HCT116 (cell line): ENCODE measurements around the gene NPLOC4. TPM values are rescaled to one million over a fixed set of nuclear protein-coding genes. Genes with fewer than 3 reads are reported as not detected.

Source experiments
- ATAC-seq: fragments of 200-7000 bp; cut with Tn5 transposase; 2 replicates; pipeline ENCODE4 v1.9.1; 2020; ENCODE audit warnings: mild to moderate bottlenecking, moderate library complexity
- BruUV-seq: library from RNA; stranded (reverse); fragments of 400-500 nt; replicated peaks from 2 replicates; lab custom pipeline; 2021; lab: Mats Ljungman, UMichigan
- CTCF ChIA-PET: fragments of 300-600 bp; sonication (Branson Sonifier 250); formaldehyde crosslinking; loops from one replicate; lab custom pipeline; 2021; ENCODE audit warnings: antibody characterized with exemption; lab: Charles Lee
- POLR2A ChIA-PET: fragments of 300-600, 350-600 bp; sonication (Branson Sonifier 250); formaldehyde crosslinking; loops from one replicate; lab custom pipeline; 2021; ENCODE audit warnings: antibody characterized with exemption; lab: Charles Lee
- RAD21 ChIA-PET, 2 experiments: fragments of 300-600 bp; sonication (Branson Sonifier 250); formaldehyde crosslinking; loops; one replicate each; lab custom pipeline; 2023; ENCODE audit warnings: low total read pairs in 2 of 2; ENCODE audit not compliant: uncharacterized antibody in 2 of 2, unreplicated experiment in 2 of 2, low non-redundant PET in 1 of 2; lab: Charles Lee
- DNase-seq: peaks from one replicate; pipeline ENCODE4 v3.0.0-alpha.2; 2010; ENCODE audit warnings: low read depth, low spot score
- H2AFZ ChIP-seq: fragments of 200-600 bp; shearing (Covaris generic), sonication (generic); 2 replicates; pipeline ENCODE4 v1.6.1; 2017; ENCODE audit warnings: low read depth, mixed run types, mixed read lengths, antibody characterized with exemption, low read length; ENCODE audit not compliant: poor library complexity, severe bottlenecking
- H3K27ac ChIP-seq: 2 replicates; pipeline ENCODE4 v1.5.1; 2012; ENCODE audit warnings: low read depth, low read length
- H3K27me3 ChIP-seq: fragments of 200-600 bp; sonication (generic); 2 replicates; pipeline ENCODE4 v1.6.1; 2016; ENCODE audit warnings: mixed run types, low read length, mixed read lengths; ENCODE audit not compliant: insufficient read depth
- H3K36me3 ChIP-seq, 2 experiments: fragments of 200-500 bp in 1 of 2; fragments of 200-600 bp in 1 of 2; sonication (Bioruptor generic) in 1 of 2; sonication (generic) in 1 of 2; 2 replicates each; pipeline versions ENCODE4 v1.5.1 to v1.6.1; 2014 to 2016; ENCODE audit warnings: low read length in 2 of 2, inconsistent platforms in 1 of 2, mixed read lengths in 1 of 2, mixed run types in 1 of 2; ENCODE audit not compliant: insufficient read depth in 2 of 2, control insufficient read depth in 1 of 2
- H3K4me1 ChIP-seq, 2 experiments: fragments of 200-600 bp in 1 of 2; sonication (generic) in 1 of 2; 2 replicates each; pipeline versions ENCODE4 v1.5.1 to v1.6.1; 2012 to 2017; ENCODE audit warnings: low read length in 2 of 2, inconsistent platforms in 1 of 2, mild to moderate bottlenecking in 1 of 2, mixed read lengths in 1 of 2, mixed run types in 1 of 2, moderate library complexity in 1 of 2; ENCODE audit not compliant: insufficient read depth in 2 of 2, control insufficient read depth in 1 of 2
- H3K4me2 ChIP-seq: fragments of 200-600 bp; sonication (generic); 2 replicates; pipeline ENCODE4 v1.6.1; 2017; ENCODE audit warnings: mixed run types, low read length, mixed read lengths
- H3K4me3 ChIP-seq, 2 experiments: fragments of 200-600 bp in 1 of 2; sonication (generic) in 1 of 2; replicated peaks in 1 of 2; 2 replicates each; pipeline ENCODE4 v1.5.1; 2011 to 2016; ENCODE audit warnings: low read length in 2 of 2, control low read depth in 1 of 2, low read depth in 1 of 2, mild to moderate bottlenecking in 1 of 2, mixed read lengths in 1 of 2, mixed run types in 1 of 2
- H3K79me2 ChIP-seq: fragments of 200-600 bp; sonication (generic); 2 replicates; pipeline ENCODE4 v1.6.1; 2017; ENCODE audit warnings: mild to moderate bottlenecking, mixed run types, low read length, moderate library complexity, mixed read lengths; ENCODE audit not compliant: insufficient read depth
- H3K9ac ChIP-seq: fragments of 200-600 bp; sonication (generic); 2 replicates; pipeline ENCODE4 v1.6.1; 2016; ENCODE audit warnings: low read length, mixed read lengths
- H3K9me2 ChIP-seq: fragments of 200-600 bp; sonication (generic), shearing (Covaris generic); 2 replicates; pipeline ENCODE4 v1.6.1; 2017; ENCODE audit warnings: mixed run types, mild to moderate bottlenecking, moderate library complexity; ENCODE audit not compliant: insufficient read depth
- H3K9me3 ChIP-seq, 2 experiments: fragments of 200-500 bp in 1 of 2; fragments of 200-600 bp in 1 of 2; sonication (Bioruptor generic) in 1 of 2; sonication (generic) in 1 of 2; 2 replicates each; pipeline ENCODE4 v1.6.1; 2014 to 2017; ENCODE audit warnings: low read length in 2 of 2, mixed read lengths in 2 of 2, inconsistent platforms in 1 of 2, low read depth in 1 of 2, mild to moderate bottlenecking in 1 of 2, mixed run types in 1 of 2, moderate library complexity in 1 of 2; ENCODE audit not compliant: control insufficient read depth in 1 of 2, insufficient read depth in 1 of 2
- H4K20me1 ChIP-seq: fragments of 200-600 bp; sonication (generic), shearing (Covaris generic); 2 replicates; pipeline ENCODE4 v1.6.1; 2017; ENCODE audit warnings: mixed run types, mild to moderate bottlenecking, moderate library complexity; ENCODE audit not compliant: insufficient read depth
- CBX3 ChIP-seq: IDR thresholded peaks from 2 replicates; pipeline ENCODE4 v1.6.1; 2012; ENCODE audit warnings: low read depth
- EZH2 ChIP-seq: fragments of 200-600 bp; sonication (generic); IDR thresholded peaks from 2 replicates; pipeline ENCODE4 v1.6.1; 2017; ENCODE audit warnings: antibody characterized with exemption, mixed run types
- EZH2phosphoT487 ChIP-seq: fragments of 200-600 bp; IDR thresholded peaks from 2 replicates; pipeline ENCODE4 v1.6.1; 2018; ENCODE audit warnings: antibody characterized with exemption, borderline replicate concordance
- FOSL1 ChIP-seq: IDR thresholded peaks from 2 replicates; pipeline ENCODE4 v1.6.1; 2012; ENCODE audit warnings: low read depth
- MAX ChIP-seq: IDR thresholded peaks from 2 replicates; pipeline ENCODE4 v1.6.1; 2012
- POLR2AphosphoS5 ChIP-seq: IDR thresholded peaks from 2 replicates; pipeline ENCODE4 v1.6.1; 2011; ENCODE audit warnings: mild to moderate bottlenecking, low read depth, low read length, moderate library complexity
- RAD21 ChIP-seq: IDR thresholded peaks from 2 replicates; pipeline ENCODE4 v1.6.1; 2012; ENCODE audit warnings: low read depth, mild to moderate bottlenecking
- SIN3A ChIP-seq: IDR thresholded peaks from 2 replicates; pipeline ENCODE4 v1.6.1; 2012; ENCODE audit warnings: low read depth
- SP1 ChIP-seq: IDR thresholded peaks from 2 replicates; pipeline ENCODE4 v1.6.1; 2012; ENCODE audit warnings: low read depth
- ZBTB33 ChIP-seq: IDR thresholded peaks from 2 replicates; pipeline ENCODE4 v1.6.1; 2011; ENCODE audit warnings: mild to moderate bottlenecking, low read length, moderate library complexity; ENCODE audit not compliant: insufficient replicate concordance; ENCODE audit errors: extremely low read depth
- intact Hi-C: fragments of 100-400 bp; cut with micrococcal nuclease; formaldehyde crosslinking; loops from 2 replicates; pipeline ENCODE4 v1.10.0; 2022
- total RNA-seq: library from RNA; stranded (reverse); gene quantifications from one replicate; pipeline ENCODE4 v1.2.1, GENCODE V29; 2021; ENCODE audit not compliant: unreplicated experiment
- TF ChIP-seq, protein P1 (sequence below): IDR thresholded peaks from 2 replicates; pipeline ENCODE4 v1.6.1; 2012; ENCODE audit warnings: low read depth
- TF ChIP-seq, protein P2 (sequence below): IDR thresholded peaks from 2 replicates; pipeline ENCODE4 v1.6.1; 2012

NPLOC4 gene
- total RNA-seq, 1 experiment from 2014 or later: 137 TPM

DNA sequence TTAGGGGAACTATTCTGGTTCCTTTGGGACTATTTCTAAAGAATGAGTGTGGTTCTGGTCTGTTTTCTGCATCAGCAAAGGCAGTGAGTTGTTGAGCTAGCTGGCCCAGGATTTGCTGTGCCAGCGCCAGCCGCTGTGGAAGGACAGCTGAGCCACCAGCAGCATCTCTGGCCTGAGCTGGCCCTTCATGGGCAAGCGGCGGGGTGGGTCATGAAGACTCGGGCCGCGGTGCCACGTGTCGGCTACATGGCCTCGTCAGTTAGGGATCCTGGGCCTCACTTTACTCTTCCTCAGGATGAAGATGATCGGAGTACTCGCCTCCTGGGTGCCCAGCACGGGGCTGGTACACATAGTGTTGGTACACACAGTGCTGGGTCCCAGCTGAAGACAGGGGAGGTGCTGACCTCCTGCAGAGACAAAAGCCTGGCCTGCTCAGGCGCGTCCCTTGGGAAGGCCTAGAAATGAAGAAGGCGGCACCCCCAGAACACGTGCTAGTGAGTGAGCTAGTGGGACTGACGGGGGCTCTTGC is 66.9 kb downstream of the NPLOC4 start:
- Histone ChIP-seq H3K27me3 (no peaks in the 10 kb centered on the region), H3K4me2 (no peak overlapping the region), H3K9ac (no peak overlapping the region), H2AFZ (no peak overlapping the region), H3K9me3 (no peaks in the 10 kb centered on the region), H3K27ac (no peak overlapping the region; the same call in 1 of the 2 replicates), H3K4me1 (peaks cover 18 to 24% of the 10 kb centered on the region in 2 experiments), H3K4me3 (no peak overlapping the region), H3K9me2 (no peaks in the 10 kb centered on the region), H3K36me3 (peaks cover 56 to 76% of the 10 kb centered on the region in 2 experiments), H3K79me2 (peaks cover 29% of the 10 kb centered on the region), H4K20me1 (peaks cover 3% of the 10 kb centered on the region; the same call in 1 of the 2 replicates)
- intact Hi-C loops: loop anchor here (5.0 kb wide), 1 partner anchor 32 kb away; no protein-coding TSS in a partner anchor
- POLR2A ChIA-PET: no interaction called here
- RAD21 ChIA-PET: no interaction called here
- DNase-seq (no peak), ATAC-seq (no peak)
- no TSS peak for BruUV-seq
- CTCF ChIA-PET: no interaction called here
- no peak for TF ChIP-seq EZH2
- no peak for TF ChIP-seq SIN3A
- no peak for TF ChIP-seq FOSL1
- no peak for TF ChIP-seq ZBTB33
- TF ChIP-seq RAD21: no peak
- no peak for TF ChIP-seq SP1
- no peak for TF ChIP-seq POLR2AphosphoS5
- TF ChIP-seq, protein P1, sequence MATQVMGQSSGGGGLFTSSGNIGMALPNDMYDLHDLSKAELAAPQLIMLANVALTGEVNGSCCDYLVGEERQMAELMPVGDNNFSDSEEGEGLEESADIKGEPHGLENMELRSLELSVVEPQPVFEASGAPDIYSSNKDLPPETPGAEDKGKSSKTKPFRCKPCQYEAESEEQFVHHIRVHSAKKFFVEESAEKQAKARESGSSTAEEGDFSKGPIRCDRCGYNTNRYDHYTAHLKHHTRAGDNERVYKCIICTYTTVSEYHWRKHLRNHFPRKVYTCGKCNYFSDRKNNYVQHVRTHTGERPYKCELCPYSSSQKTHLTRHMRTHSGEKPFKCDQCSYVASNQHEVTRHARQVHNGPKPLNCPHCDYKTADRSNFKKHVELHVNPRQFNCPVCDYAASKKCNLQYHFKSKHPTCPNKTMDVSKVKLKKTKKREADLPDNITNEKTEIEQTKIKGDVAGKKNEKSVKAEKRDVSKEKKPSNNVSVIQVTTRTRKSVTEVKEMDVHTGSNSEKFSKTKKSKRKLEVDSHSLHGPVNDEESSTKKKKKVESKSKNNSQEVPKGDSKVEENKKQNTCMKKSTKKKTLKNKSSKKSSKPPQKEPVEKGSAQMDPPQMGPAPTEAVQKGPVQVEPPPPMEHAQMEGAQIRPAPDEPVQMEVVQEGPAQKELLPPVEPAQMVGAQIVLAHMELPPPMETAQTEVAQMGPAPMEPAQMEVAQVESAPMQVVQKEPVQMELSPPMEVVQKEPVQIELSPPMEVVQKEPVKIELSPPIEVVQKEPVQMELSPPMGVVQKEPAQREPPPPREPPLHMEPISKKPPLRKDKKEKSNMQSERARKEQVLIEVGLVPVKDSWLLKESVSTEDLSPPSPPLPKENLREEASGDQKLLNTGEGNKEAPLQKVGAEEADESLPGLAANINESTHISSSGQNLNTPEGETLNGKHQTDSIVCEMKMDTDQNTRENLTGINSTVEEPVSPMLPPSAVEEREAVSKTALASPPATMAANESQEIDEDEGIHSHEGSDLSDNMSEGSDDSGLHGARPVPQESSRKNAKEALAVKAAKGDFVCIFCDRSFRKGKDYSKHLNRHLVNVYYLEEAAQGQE: no peak
- TF ChIP-seq, protein P2, sequence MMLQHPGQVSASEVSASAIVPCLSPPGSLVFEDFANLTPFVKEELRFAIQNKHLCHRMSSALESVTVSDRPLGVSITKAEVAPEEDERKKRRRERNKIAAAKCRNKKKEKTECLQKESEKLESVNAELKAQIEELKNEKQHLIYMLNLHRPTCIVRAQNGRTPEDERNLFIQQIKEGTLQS: no peak
- no peak for TF ChIP-seq CBX3
- TF ChIP-seq EZH2phosphoT487: no peak
- no peak for TF ChIP-seq MAX
